GM12878 (cell line): ENCODE data around the gene ASTL. TPM values are rescaled to one million over a fixed set of nuclear protein-coding genes. Genes with fewer than 3 reads are reported as not detected.

Experiments
- BCLAF1 ChIP-seq: fragments of 450-650 bp; IDR thresholded peaks from 2 replicates; pipeline ENCODE4 v1.6.1; 2017; ENCODE audit warnings: antibody characterized with exemption, mild to moderate bottlenecking, moderate library complexity
- CHD2 ChIP-seq: IDR thresholded peaks from 2 replicates; pipeline ENCODE4 v1.6.1; 2011; ENCODE audit warnings: low read depth, low read length, improper control_type of control experiment, borderline replicate concordance
- DPF2 ChIP-seq: fragments of 450-650 bp; IDR thresholded peaks from 2 replicates; pipeline ENCODE4 v1.6.1; 2017; ENCODE audit warnings: mild to moderate bottlenecking
- FOXK2 ChIP-seq: fragments of 450-650 bp; IDR thresholded peaks from 2 replicates; pipeline ENCODE4 v1.6.1; 2017; ENCODE audit warnings: mild to moderate bottlenecking, moderate library complexity
- HCFC1 ChIP-seq: fragments of 150-350 bp; IDR thresholded peaks from 2 replicates; pipeline ENCODE4 v1.6.1; 2014; ENCODE audit warnings: low read length
- MTA2 ChIP-seq: fragments of 450-650 bp; IDR thresholded peaks from 2 replicates; pipeline ENCODE4 v1.6.1; 2016; ENCODE audit warnings: low read depth, mild to moderate bottlenecking, moderate library complexity
- NR2C2 ChIP-seq: IDR thresholded peaks from 2 replicates; pipeline ENCODE4 v1.6.1; 2011; ENCODE audit warnings: borderline replicate concordance, low read depth; ENCODE audit not compliant: control insufficient read depth, insufficient read length
- POLR2A ChIP-seq: IDR thresholded peaks from 2 replicates; pipeline ENCODE4 v1.6.1; 2011; ENCODE audit warnings: low read depth, mild to moderate bottlenecking, low read length
- POLR2AphosphoS5 ChIP-seq: IDR thresholded peaks from 2 replicates; pipeline ENCODE4 v1.6.1; 2011; ENCODE audit warnings: mild to moderate bottlenecking, low read length, inconsistent platforms
- RELB ChIP-seq: fragments of 450-650 bp; IDR thresholded peaks from 2 replicates; pipeline ENCODE4 v1.6.1; 2017; ENCODE audit warnings: low read depth, mild to moderate bottlenecking, moderate library complexity
- RFX5 ChIP-seq: IDR thresholded peaks from 2 replicates; pipeline ENCODE4 v1.6.1; 2011; ENCODE audit warnings: low read depth, low read length, improper control_type of control experiment
- SIN3A ChIP-seq: IDR thresholded peaks from 2 replicates; pipeline ENCODE4 v1.6.1; 2012; ENCODE audit warnings: low read depth, low read length, improper control_type of control experiment
- SUZ12 ChIP-seq: fragments of 200-600 bp; sonication (generic); IDR thresholded peaks from one replicate; pipeline ENCODE4 v1.6.1; 2018; ENCODE audit warnings: antibody characterized with exemption, mild to moderate bottlenecking; ENCODE audit not compliant: unreplicated experiment
- TAF1 ChIP-seq: IDR thresholded peaks from 2 replicates; pipeline ENCODE4 v1.6.1; 2011; ENCODE audit warnings: mild to moderate bottlenecking, low read depth, low read length, borderline replicate concordance
- polyA plus RNA-seq, 11 experiments: library from polyadenylated mRNA; depleted of rRNA in 4 of 11; unstranded in 6 of 11; stranded (reverse) in 5 of 11; fragments of >200 nt; fragmentation: Nextera tagmentation in 4 of 11; fragmentation: Illumina TruSeq in 1 of 11; extraction: Ambion mirVana in 4 of 11; extraction: Trizol in 1 of 11; gene quantifications; 1 replicate in 1 of 11; 2 replicates in 10 of 11; pipeline versions ENCODE4 v1.2.1 to v1.2.3, GENCODE V29; 2011 to 2016; ENCODE audit warnings: inconsistent platforms in 2 of 11, missing spikeins in 2 of 11, low read depth in 1 of 11
- total RNA-seq, 4 experiments: library from RNA; depleted of rRNA in 3 of 4; stranded (reverse); fragments of >200 nt in 3 of 4; fragmentation: Illumina TruSeq in 1 of 4; extraction: Trizol in 1 of 4; gene quantifications; 2 replicates each; pipeline versions ENCODE4 v1.2.1 to v1.2.3, GENCODE V29; 2013 to 2021

The ASTL gene
- total and polyA plus RNA-seq, 10 of the 15 experiments (the other 5 are each of a cell fraction or from before 2014, with no cell fraction given), result 0.18 to 1.0 (median 0.38) TPM; not detected in 4

DNA sequence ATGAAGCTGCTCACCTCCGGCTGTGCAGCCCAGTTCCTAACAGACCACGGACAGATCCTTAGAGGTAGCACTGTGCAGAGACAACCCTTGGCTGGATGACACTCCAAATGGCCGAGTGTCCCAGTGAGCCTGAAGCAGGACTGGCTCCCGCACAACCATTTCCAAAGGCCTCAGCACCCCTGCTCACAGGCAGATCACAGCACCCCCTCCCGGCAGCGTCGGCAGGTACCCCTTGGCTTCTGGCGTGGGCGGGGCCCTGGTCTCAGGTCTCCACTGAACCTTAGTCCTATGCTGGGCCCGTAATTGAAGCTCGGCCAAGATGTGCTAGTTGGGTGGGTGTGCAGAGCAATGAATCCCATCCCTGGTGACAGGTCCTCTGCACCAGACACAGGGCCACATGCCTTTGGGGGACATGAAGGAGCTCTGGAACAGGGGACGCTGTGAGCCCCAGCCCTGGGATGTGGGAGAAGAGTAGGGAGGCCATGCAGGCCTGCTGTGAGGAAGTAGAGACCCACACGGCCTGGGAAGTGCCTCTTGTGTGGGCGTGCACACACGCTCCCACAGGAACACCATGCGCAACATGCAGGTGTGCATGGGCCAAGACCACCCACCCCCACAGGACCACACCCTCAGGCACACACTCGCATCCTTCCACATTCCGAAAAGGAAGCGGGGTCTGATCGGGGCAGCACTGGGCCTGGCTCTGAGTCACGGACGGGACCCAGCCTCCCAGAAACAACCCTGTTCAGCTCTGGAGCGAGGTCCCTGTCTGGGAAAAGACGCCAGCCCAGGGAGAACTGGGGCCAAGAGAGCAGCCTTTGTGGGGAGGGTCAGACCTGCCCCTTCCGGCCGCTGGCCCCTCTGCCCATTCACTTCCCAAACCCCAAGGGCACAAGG lies 4.2 kb upstream of the ASTL start (continued):
- TF ChIP-seq BCLAF1 (peak; percentile 43), HCFC1 (peak; percentile 25), MTA2 (no peak; the same call in 1 of the 2 replicates), SIN3A (peak; percentile 73), POLR2A (no peak), RFX5 (0 out of 2 replicates have a peak, but pooled peaks have one; percentile 28), FOXK2 (no peak), CHD2 (peak; percentile 75), NR2C2 (no peak), POLR2AphosphoS5 (peak; percentile 85), DPF2 (peak; percentile 38; the same call in 1 of the 2 replicates), TAF1 (peak; percentile 42; the same call in 1 of the 2 replicates), RELB (peak; percentile 40; the same call in 1 of the 2 replicates), SUZ12 (no peak)
